GM11168 (cell line): ENCODE results near the gene CNTNAP3B.
"Not testable (repeated sequence)": the region's sequence is repeated elsewhere in the genome, so short reads cannot be mapped to it uniquely, and the experiment has no call there.

Source experiments
- in situ Hi-C: fragments of 300-500 bp; cut with MboI; formaldehyde crosslinking; loops from one replicate; pipeline ENCODE4 v1.12.0; 2022; ENCODE audit warnings: low sequenced_read_pairs; ENCODE audit not compliant: unreplicated experiment

CNTNAP3B gene

GRCh38 chr9:41980271-41980670 is 149.0 kb downstream of the CNTNAP3B start:
- in situ Hi-C loops = not testable (repeated sequence)

GRCh38 chr9:41977965-41978600 is 151.1 kb downstream of the CNTNAP3B start:
- in situ Hi-C loops = not testable (repeated sequence)

DNA sequence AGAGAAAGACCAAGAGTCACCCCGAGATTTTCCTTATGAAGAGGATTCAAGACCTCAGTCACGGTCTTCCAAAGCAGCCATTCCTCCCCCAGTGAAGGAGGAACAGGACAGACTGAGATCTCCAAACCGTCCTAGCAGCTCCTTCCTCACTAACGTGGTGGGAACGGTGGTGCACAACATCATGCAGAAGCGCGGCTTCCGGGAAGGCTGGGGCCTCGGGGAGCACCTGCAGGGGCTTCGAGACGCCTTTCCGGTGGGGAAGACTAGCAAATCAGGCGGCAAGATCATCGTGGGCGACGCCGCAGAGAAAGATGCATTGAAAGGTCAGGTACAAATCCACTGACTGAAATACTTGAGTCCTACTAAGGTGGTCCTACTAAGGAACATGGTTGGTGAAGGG is 154.3 kb downstream of the CNTNAP3B start:
- in situ Hi-C loops = not testable (repeated sequence)

DNA sequence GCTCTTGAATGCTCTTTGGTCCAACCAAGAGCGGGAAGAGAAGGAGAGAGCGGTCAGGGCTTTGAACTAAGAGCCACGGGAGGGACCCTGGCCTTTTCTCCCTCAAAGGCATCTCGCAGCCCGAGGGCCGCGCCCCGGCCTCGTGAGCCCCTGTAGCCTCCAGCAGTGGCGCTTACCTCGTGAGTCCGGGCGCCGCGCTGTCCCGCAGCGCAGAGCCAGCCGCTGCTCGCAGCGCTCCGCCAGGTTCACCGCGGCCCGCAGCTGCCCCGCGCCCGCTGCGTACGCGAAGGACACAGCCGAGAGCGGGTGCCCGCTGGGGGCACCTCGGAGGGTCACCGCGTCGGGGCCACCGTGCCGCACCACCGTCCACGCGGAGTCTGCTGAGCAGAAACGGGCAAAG is 176.2 kb downstream of the CNTNAP3B start:
- in situ Hi-C loops = not testable (repeated sequence)

DNA sequence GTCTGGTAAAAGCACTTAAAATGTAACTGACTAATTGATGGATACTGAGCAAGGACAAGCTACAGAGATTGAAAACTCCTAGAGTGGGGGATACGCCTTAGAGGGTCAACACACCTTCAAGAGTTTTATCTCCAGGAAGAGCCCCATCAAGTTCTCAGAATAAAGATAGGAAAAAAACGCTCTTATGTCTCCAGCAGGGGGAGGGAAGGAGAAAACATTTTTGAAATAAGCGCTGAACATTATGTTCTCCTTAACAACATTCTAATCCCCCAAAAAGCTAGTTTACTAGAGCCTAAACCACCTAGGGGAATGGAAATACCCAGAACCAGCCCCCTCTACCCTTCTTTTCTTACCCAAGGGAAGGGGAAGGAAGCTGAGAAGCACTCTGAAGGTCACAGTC is 187.5 kb downstream of the CNTNAP3B start:
- in situ Hi-C loops = not testable (repeated sequence)

DNA sequence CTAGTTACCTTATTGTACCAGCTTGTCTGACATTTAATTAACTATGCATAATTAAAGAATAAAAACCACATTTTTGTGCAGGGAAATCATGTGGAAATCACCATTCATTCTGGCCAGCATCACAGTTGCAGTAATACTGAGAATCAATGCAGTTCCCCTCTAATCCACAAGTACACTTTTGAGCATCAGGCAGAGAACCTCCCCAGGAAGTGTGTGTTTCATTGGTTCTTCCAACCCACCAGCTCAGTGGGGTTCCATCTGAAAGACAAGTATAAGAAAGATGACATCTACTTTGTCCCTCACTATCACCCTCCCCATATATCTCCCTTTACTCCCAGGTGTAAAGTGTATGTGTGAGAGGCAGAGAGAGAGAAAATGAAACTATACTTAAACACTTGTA is 191.1 kb downstream of the CNTNAP3B start:
- in situ Hi-C loops = not testable (repeated sequence)

- in situ Hi-C loops = not testable (repeated sequence)
Measured at GRCh38 chr9:41935727-41936126, 193.5 kb downstream of the CNTNAP3B start.

DNA sequence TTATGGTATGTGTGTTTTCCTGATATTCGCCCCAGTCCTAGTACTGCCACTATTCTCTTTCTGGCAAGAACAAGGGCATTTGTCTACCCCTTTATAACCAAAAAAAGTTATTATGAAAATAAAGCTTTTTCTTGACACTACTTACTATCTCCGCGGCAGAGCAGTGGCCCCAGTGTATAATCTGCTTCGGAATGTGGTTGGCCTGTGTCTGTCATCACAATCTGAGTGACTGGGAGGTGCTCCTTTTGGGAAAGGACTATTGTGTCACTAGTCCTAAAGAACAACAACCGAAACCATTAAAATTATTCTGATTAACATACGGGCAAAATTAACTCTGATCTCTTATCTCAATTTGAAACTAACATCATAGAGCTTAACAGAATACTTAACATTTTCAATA is 200.1 kb downstream of the CNTNAP3B start:
- in situ Hi-C loops = not testable (repeated sequence)

- in situ Hi-C loops = not testable (repeated sequence)
Measured at GRCh38 chr9:41917374-41917773, 211.9 kb downstream of the CNTNAP3B start.

DNA sequence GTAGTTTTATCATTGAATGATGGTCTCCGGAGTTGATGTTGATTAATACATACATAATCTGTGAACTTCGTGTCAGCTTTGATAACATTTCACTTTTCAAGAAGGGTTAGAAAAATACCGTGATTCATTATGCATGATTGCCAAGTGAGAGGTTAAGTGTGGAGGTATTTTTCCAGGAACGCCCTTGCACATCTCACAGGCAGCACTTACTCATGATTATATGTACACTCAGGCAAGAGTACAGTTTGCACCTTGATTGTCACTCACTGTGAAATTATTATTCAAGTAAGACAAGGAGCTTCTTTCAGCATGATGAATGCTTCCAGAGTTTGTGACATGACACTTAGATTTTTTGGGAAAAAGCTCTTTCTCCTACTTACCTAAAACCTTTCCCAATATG is 223.7 kb downstream of the CNTNAP3B start:
- in situ Hi-C loops = not testable (repeated sequence)

- in situ Hi-C loops = not testable (repeated sequence)
Measured at GRCh38 chr9:41902762-41903161, 226.5 kb downstream of the CNTNAP3B start.

GRCh38 chr9:41898720-41899343 is 230.4 kb downstream of the CNTNAP3B start:
- in situ Hi-C loops = not testable (repeated sequence)

GRCh38 chr9:41874557-41874956 is 254.7 kb downstream of the CNTNAP3B start:
- in situ Hi-C loops = not testable (repeated sequence)

DNA sequence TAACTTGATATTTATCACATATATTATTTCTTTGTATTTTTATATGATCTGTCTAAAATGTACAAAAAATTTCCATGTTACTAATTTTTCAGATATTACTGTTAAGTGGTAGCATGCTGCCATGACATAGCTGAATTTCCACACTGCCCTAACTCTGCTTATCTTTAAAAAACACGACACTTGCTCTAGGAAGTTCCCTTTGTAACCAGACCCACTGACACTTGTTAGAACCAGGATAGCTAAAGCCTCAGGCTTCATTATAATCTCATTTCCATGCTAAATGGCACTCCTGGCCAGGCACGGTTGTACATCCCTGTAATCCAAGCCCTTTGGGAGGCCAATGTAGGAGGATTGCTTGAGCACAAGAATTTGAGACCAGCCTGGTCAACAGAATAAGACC is 273.8 kb downstream of the CNTNAP3B start:
- in situ Hi-C loops = not testable (repeated sequence)

GRCh38 chr9:41851848-41852740 is 277.1 kb downstream of the CNTNAP3B start:
- in situ Hi-C loops = not testable (repeated sequence)

GRCh38 chr9:41847829-41848228 is 281.4 kb downstream of the CNTNAP3B start:
- in situ Hi-C loops = not testable (repeated sequence)
